ENCODE results near the gene GRIK3.

GRCh38 chr1:36934061-36934460, 100.3 kb downstream of the GRIK3 start:
- no peak for TF ChIP-seq POLR2A (IDR thresholded peaks at IDR 0.05; ENCODE audit: low read length)
- no peak for TF ChIP-seq GATA1 (IDR thresholded peaks at IDR 0.05; ENCODE audit: low read depth, low read length)
